Measurements from ENCODE around the gene ATG5.
"Not testable (repeated sequence)": the region's sequence is repeated elsewhere in the genome, so short reads cannot be mapped to it uniquely, and the experiment has no call there.

Gene ATG5

DNA sequence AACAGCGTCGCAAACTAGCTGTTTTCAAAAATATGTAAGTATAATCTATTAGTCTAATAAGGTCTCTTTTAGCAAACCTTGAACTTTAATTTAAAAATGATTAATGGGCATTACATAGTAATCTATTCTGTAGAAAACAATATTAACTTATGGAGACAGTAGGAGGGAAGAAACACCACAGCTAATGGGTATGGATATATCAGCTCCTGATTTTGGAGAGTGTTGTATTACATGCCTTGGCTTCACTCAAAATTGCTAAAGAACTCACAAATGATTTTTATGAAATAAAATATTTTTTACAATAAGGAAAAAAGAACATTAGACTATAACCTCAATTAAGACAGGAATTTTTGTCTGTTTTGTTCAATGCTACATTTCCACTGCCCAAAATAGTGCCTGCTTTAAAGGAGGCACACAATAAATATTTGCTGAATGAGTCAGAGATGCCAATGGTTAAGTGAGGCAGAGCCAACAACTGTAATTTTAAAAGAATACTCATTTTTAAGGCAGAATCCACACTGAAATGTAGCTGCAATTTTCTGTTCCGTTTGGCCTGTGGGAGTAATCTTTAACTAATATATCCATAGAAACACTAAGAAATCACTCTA, 15.7 kb downstream of the ATG5 start:
- DNase-seq: no peak

DNA sequence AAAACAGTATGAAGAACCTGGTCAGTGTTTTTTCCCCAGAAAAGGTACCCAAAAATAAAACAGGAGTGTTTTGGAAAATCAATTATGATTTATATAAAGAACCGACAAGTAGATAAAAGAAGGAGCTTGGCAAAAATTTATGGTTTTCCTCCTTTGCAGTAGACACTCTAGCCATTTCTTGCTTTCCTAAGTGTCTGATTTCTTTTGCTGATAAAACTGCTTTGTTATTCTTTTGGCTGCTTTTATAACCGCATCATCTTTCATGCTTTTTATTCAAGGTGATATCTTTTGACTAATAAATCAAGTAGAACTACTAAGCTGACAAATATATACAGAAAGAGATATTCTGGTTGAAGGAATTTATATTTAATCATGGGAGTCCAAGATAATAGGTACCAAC, 16.6 kb downstream of the ATG5 start:
- no peak for DNase-seq

DNA sequence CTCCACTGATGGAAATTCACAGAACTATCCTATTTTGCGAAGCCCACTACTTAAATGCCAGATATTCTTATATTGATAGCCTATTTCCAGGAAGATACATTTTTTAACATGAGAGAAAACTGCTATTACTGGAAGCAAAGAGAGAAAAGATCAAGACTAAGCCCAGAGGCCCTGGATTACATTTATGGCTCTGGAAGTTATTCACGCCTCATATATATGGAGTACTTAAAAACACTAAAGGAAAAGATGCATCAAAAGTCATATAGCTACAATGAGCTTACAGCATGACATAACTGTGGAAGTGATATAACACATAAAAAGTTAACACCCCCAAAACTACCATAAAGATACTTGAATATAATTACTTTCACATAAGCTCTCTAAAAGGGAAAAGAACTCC, 19.8 kb downstream of the ATG5 start:
- no peak for DNase-seq

DNA sequence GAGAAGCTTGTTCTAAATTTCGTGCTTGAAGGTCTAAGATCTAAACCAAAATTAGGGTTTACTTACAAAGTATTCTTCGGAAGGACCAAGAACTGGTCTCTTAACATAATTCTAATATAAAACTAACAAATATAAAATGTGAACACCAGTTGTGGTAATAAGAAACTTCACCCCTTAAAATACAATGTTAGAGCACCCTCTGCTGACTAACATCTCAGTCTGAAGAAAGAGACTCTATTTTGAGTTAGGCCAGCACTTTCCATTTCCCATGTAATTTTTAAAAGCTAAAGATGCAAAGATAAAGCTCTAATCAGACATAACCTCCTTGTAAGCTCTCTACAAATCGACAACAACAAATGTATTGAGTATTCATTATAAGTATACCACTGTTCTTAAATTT, 24.6 kb downstream of the ATG5 start:
- no peak for DNase-seq

DNA sequence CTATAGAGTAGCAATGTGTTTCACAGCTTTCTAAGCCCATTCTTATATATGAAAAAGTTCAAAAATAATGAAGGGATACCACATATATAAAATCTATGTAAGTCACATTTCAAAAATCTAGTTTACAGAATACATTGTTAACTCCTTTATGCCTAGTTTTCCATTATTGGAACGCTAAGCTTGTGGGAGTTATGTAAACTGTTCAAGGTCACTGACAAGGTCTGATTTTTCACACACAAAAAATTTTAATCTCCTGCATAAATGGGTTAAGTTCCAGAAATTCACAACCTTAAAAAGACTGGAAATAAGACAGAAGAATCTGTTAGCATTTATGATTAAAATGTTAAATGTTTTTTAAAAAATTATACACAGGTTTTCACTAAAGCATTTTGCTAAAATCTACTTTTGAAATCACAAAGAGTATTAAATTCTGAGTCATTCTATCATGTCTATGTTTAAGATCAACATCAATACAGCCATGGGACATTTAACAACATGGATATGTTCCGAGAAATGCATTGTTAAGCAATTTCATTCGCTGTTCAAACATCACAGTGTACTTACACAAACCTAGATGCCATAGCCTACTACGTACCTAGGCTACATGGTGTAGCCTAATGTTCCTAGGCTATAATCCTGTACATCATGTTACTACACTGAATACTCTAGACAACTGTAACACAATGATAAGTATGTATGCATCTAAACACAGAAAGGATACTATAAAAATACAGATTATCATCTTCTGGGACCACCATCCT, 25.4 kb downstream of the ATG5 start:
- no peak for DNase-seq

DNA sequence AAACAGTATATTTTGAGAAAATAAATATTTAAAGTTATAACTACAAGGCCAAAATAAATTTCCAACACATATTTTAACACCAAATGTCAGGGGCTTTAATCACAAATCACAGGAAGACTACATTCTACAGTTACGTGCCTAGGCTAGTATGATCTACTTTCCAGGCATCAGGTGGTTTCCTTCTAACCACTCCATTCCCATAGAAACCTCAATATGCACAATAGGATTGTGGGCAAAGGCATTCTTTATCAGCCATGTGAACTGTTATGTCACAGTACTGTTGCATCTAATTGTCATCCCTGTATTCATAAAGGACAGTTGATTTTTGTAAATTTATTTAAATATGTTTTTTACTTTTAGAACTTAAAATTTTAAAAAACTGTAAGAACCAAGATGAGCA, 32.4 kb downstream of the ATG5 start:
- no peak for DNase-seq

DNA sequence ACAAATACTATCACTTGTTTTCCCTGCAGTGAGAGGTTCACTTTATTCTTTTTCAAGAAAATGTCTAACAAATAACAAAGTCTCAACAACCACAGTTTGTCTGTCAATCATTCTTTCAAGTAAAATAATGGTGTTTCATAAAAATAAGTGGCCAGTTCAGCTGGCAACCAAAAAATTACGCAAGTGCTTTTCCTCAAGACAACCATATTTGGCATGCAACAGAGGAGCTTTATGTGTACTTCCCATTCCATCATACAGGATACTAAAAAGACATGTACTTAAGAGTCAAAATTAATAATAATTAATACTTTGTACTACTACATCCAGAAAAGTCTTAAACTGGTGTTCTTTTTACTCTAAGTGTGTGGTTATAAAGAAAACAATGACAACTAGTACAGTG, 34.6 kb downstream of the ATG5 start:
- no peak for DNase-seq

DNA sequence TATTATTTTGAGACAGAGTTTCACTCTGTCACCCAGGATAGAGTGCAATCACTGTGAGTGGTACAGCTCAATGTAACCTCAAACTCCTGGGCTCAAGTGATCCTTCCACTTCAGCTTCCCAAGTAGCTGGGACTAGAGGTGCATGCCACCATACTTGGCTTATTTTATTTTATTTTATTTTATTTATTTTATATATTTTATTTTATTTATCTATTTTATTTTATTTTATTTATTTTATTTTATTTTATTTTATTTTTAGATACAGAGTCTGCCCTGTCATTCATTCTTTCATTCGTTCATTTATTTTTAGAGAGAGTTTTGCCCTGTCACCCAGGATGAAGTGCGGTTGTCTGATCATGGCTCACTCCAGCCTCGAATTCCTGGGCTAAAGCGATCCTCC, 35.5 kb downstream of the ATG5 start:
- no peak for DNase-seq

DNA sequence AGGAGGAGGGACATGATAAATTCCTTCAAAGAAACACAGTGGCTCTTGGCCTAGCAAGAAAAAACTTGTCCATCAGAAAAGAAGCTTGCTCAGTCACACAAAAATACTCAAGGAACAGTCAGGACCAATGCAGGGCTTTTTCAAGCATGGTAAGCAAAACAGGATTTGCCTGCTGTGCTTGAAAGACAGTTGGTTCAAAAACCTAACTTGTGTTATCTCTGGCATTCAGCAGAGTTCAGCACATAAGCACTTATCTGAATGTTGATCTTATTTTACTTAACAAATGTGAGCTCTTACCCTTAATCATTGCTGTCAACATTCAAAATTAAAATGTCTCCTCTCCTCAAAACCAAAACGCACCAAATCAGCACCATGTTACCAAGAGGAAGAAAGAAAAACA, 38.3 kb downstream of the ATG5 start:
- no peak for DNase-seq

DNA sequence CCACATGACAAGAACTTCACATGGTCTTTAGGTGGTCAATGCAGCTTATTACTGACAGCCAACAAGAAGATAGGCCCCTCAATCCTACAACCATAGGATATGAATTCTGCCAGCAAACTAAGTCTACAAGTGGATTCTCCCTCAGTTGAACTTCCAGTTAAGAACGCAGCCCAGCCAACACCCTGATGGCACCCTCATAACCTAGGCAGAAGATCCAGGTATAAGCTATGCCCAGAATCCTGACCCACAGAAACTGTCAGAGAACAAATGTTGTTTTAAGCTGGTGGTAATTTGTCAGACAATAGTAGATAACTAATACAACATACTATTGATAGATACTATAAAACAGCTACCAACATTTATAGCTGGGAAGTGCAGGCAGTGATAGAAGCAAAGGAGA, 38.8 kb downstream of the ATG5 start:
- no peak for DNase-seq

DNA sequence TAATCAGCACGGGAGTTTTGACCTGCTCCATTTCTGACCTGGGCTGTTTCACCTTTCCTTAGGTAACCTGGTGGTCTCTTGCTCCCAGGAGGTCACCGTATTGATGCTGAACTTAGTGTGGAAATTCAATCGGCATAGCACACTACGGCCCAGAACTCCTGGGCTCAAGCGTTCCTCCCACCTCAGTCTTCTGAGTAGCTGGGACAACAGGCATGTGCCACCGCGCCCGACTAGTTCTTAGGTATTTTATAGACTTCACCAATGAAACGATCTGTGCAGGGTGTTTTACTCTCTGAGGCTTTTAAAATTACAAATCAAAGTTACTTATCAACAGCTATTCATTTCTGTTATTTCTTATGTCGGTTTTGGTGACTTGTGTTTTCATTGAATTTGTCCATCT, 42.1 kb downstream of the ATG5 start:
- DNase-seq: no peak

DNA sequence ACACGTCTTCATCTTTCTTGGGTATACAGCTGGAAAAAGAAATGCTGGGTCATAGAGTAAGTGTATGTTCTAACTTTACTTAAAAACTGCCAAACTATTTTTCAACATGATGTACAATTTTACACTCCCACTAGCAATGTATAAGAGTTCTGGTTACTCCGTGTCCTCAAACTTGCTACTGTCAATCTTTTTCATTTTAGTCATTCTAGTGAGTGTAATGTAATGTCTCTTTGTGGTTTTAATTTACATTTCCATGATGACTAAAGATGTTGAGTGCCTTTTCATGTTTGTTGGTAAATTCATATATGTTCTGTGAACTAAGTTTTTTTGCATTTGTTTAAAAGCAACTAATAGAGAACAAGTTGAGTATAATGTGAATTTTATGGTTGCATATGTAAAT, 43.9 kb downstream of the ATG5 start:
- no peak for DNase-seq

DNA sequence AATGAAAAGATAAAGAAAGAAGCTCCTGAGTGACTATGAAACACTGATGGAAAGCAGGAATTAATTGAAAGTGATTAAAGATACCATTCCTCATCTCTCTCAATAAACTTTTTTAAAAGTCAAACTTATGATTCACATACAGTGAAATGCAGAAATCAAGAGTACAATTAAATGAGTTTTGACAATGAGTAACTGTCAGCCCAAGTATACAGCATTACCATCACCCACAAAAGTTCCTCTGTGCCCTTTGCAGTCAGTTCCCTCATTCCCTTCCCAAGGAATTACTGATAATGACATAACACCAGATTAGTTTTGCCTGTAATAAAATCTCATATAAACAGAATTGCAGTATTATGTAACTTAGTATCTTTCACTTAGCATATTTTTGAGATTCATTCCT, 44.5 kb downstream of the ATG5 start:
- no peak for DNase-seq

DNA sequence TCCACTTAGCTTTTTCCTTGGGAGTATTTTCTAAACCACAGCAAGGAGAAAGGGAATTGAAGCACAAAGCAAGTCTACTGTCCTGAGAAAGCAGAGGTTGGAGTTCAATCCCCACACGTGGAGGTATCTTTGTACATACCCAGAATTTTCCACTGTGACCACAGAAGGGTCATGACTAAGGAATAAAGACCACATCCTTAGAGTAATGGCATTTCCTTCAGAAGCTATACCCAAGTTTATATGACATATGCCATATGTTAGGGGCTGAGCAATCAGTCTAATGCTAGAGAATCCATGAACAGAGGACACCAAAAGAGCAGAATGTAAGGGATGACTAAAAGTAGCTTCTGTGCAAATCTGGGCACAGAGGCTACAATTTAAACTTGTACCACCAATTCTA, 46.4 kb downstream of the ATG5 start:
- no peak for DNase-seq

DNA sequence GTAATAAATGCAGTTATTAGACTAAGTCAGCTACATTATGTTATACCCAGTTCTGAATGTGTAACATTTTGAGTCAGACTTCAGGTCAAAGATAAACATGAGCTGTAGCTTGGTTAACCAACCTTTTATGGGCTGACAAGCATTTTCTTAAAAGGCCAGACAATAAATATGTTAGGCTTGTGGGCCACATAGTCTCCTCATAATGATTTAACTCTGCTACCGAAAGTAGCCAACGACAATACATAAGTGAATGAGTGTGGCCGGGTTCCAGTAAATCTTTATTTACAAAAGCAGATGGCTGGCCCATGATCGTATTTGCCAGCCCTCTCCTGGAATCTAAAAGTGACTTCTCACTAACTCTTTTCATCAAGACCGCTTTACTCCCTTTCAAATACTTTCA, 49.9 kb downstream of the ATG5 start:
- no peak for DNase-seq

DNA sequence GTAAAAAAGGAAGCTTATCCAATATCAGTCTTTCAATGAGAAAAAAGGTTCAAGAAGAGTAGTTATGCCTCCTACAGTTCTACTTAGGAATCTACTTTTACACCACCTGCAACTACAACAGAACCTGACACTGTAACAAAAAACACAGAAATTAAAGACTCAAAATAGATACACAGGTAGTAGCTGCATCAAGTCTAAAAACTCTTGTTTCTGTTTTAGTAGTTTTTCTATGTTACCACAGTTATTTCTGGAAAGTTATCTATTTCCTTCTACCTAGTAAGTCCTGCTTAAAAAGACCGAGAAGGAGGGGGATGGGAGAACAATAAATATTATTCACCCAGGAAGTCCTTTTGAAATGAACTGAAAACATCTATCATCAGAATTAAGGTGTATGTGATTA, 52.5 kb downstream of the ATG5 start:
- no peak for DNase-seq

DNA sequence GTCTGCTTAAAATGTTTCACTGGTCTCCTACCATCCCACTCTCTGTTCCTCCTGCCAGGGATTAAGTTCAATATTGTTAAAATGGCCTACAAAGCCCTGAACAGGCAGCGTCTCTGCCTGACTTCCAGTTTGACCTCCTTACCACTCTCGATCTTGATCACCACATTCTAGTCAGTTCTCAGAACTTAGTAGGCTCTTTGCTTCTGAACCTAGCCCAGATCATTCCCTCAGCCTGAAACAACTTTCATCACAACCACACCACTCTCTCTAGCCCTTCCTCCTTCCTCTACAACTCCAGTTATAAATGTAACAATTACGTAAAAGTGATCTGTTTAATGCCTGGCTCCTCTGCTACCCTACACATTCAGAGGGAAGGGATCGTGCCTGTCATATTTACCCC, 53.3 kb downstream of the ATG5 start:
- no peak for DNase-seq

DNA sequence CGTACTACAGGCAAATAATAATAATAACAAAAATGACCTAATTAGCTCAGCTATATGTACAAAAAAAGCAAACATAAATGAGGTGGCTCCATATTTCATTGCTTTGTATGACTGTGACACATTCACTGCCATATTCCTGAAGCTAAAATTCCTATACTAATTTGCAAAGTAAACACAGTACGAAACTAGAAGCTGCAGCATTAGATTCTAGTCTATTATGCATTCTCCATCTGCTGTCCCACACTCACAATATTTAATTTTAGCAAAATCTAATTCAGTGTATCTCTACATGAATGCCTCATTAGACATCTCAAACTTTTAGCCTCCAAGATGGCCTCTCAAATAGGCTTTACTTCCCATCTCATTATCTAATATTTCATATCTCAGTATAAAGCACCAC, 55.1 kb downstream of the ATG5 start:
- DNase-seq: no peak

DNA sequence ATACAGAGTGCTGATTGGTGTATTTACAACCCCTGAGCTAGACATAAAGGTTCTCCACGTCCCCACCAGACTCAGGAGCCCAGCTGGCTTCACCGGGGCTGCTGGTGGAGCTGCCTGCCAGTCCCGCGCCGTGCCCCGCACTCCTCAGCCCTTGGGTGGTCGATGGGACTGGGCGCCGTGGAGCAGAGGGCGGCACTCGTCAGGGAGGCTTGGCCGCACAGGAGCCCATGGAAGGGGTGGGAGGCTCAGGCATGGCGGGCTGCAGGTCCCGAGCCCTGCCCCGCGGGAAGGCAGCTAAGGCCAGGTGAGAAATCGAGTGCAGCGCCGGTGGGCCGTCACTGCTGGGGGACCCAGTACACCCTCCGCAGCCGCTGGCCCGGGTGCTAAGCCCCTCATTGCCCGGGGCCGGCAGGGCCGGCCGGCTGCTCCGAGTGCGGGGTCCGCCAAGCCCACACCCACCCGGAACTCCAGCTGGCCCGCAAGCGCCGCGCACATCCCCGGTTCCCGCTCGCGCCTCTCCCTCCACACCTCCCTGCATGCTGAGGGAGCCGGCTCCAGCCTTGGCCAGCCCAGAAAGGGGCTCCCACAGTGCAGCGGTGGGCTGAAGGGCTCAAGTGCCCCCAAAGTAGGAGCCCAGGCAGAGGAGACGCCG, 56.2 kb downstream of the ATG5 start:
- not testable (repeated sequence) for DNase-seq

DNA sequence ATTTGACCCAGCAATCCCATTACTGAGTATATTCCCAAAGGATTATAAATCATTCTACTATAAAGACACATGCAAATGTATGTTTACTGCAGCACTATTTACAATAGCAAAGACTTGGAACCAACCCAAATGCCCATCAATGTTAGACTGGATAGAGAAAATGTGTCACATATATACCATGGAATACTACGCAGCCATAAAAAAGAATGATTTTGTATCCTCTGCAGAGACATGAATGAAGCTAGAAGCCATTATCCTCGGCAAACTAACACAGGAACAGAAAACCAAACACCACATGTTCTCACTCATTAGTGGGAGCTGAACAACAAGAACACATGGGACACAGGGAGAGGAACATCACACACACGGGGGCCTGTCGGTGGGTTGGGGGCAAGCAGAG, 57.1 kb downstream of the ATG5 start:
- not testable (repeated sequence) for DNase-seq

DNA sequence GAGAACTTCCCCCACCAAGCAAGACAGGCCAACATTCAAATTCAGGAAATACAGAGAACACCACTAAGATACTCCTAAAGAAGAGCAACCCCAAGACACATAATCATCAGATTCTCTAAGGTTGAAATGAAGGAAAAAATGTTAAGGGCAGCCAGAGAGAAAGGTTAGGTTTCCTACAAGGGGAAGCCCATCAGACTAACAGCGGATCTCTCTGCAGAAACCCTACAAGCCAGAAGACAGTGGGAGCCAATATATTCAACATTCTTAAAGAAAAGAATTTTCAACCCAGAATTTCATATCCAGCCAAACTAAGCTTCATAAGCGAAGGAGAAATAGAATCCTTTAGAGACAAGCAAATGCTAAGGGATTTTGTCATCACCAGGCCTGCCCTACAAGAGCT, 61.1 kb downstream of the ATG5 start:
- DNase-seq: not testable (repeated sequence)

DNA sequence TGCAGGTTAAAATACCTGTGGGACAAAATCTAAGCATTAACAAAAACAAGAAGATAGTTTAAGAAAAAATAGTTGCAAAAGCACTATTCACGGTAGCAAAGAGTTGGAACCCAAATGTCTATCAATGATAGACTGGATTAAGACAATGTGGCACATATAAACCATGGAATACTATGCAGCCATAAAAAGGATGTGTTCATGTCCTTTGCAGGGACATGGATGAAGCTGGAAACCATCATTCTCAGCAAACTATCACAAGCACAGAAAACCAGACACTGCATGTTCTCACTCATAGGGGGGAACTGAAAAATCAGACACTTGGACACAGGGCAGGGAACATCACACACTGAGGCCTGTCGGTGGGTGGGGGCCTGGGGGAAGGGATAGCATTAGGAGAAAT, 65.8 kb downstream of the ATG5 start:
- not testable (repeated sequence) for DNase-seq

DNA sequence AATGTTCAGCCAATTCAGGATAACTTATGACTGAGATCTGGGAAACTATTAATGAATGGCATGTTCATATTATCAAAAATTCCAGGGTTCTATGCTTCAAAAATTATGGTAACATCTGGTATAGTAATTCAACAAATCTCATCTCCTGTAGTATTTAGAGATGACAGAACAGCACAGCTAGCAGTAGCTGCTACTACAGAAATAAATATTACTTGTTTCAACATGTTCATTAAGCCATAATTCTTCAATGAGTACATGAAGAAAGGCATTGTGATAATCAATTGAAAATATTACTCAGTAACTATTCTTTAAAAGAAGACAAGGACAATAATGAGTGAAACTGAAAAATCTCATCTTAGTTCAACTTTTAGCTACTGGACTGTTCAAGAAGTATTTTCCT, 66.8 kb downstream of the ATG5 start:
- no peak for DNase-seq

DNA sequence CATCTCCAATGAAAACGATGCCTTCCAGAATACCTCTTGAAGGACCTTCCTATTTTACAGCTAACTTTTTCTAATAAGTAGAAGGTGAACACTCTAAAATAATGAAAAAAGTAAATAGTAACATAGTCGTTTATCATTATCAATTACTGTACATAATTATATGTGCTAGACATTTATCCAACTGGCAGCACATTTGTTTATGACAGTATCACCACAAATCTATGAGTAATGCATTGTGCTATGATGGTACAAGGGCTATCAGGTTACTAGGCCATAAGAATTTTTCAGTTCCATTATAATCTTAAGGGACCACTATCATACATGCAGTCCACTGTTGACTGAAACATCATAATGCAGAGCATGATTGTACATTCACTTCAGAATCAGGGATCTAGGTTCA, 68.4 kb downstream of the ATG5 start:
- DNase-seq: no peak

Data from T-helper 9 cell (primary cell).